VCaP (cell line): Measurements from ENCODE around the gene PHF21B.
"Not testable (repeated sequence)": the region's sequence is repeated elsewhere in the genome, so short reads cannot be mapped to it uniquely, and the experiment has no call there.

Source experiments
- H3K27ac ChIP-seq: fragments of 450-650 bp; 2 replicates; pipeline ENCODE4 v1.5.1; 2017
- CTCF ChIP-seq: fragments of 450-650 bp; conservative IDR thresholded peaks from 2 replicates; pipeline ENCODE4 v1.5.1; 2017; ENCODE audit warnings: mild to moderate bottlenecking, moderate library complexity

PHF21B gene

GRCh38 chr22:44928136-44928463 is 81.7 kb downstream of the PHF21B start:
- H3K27ac ChIP-seq, result no peak overlapping the region
- TF ChIP-seq CTCF, result no peak

- no peak for TF ChIP-seq CTCF
- no peak overlapping the region for H3K27ac ChIP-seq
Measured at GRCh38 chr22:44927463-44928135, 82.2 kb downstream of the PHF21B start.

- no peak overlapping the region for H3K27ac ChIP-seq
- TF ChIP-seq CTCF, result no peak
Measured at GRCh38 chr22:44926491-44927415, 83.1 kb downstream of the PHF21B start.

- no peak for TF ChIP-seq CTCF
- H3K27ac ChIP-seq, result no peak overlapping the region
Measured at GRCh38 chr22:44926124-44926475, 83.7 kb downstream of the PHF21B start.

DNA sequence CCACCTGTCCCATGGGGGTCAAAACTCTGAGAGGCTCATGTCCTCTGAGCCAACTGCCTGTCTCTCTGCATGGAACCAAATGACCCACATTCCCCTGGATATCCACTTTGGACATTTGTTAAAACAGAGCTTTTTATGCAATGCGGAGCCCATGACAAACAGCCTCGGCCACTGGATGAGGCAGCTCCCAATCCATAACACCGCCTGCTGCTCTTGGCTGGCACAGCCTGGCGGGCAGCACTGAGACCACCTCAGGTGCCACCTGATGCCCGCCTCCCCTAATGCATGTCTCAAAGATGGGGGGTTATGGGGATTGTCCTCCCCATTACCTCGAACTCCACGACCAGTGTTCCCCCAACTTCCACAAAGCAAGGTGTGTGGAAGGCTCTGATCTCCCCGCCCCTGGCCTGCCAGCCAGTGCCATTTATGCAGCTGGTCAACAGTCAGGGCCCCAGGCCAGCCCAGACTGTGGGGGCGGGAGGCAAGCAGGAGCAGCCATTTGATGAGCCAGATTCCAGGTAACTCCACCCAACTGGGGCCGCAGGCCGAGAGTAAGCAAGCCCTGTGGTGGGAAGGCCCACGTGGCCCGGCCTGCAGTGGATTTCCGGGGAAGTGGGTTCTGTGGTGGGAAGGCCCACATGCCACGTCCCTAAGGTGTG is 84.2 kb downstream of the PHF21B start:
- H3K27ac ChIP-seq, result no peak overlapping the region
- TF ChIP-seq CTCF, result no peak

DNA sequence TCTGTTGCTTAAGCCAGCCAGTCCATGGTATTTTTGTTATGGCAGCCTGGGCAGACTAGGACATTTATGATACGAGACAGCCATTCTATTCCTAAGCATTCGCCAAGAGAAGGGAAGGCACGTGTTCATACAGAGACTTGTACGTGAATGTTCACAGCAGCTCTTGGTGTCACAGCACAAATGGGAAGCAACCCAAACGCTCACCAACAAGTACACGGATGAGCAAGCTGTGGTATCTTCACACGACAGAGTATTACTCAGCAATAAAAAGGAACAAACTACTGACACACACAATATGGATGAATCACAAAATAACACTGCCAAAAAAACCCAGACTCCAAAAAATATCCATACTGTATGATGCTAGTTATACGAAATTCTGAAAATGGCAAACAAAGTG is 85.1 kb downstream of the PHF21B start:
- TF ChIP-seq CTCF, result no peak
- H3K27ac ChIP-seq, result no peak overlapping the region

- no peak for TF ChIP-seq CTCF
Measured at GRCh38 chr22:44924098-44924497, 85.7 kb downstream of the PHF21B start.

GRCh38 chr22:44921766-44922165 is 88.0 kb downstream of the PHF21B start:
- not testable (repeated sequence) for H3K27ac ChIP-seq

More at GRCh38 chr22:44924098-44924497, 85.7 kb downstream of the PHF21B start:
- no peak overlapping the region for H3K27ac ChIP-seq
